HG02623 (cell line): ENCODE measurements around the gene CTNND2.

Experiments
- ATAC-seq: cut with Tn5 transposase; IDR thresholded peaks from one replicate; pipeline ENCODE4 v1.9.1; 2021; ENCODE audit warnings: moderate library complexity; ENCODE audit not compliant: unreplicated experiment

The CTNND2 gene

DNA sequence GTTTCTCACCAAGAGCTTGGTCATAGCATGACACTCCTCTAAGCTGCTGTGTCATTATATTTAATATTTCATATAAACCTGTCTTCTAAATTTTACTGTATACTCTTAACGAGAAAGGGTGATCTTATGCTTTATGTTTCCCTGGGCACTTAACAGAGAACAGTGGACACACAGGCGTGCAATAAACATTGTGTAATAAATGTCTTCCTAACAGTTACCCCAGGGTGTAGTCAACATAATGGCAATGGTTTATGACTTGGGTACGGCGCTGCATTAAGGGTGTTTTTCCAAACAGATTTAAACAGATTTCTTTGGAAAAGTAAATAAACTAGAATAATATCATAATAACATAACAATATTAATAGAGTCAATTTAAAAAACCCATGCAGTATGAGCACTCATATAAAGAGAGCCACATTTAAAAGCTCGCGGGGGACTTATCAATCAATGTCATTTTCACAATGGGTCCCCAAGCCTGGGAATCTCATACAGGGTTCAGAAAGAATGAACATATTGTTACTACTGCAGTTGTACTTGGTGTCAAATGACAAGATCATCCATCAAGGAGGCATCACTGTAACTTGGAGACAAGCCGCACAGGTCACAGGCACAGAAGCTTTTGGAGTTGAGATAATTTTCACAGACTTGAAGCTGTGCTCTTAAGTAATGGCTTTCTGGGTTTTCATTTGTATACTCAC, 376.4 kb downstream of the CTNND2 start:
- no peak for ATAC-seq

DNA sequence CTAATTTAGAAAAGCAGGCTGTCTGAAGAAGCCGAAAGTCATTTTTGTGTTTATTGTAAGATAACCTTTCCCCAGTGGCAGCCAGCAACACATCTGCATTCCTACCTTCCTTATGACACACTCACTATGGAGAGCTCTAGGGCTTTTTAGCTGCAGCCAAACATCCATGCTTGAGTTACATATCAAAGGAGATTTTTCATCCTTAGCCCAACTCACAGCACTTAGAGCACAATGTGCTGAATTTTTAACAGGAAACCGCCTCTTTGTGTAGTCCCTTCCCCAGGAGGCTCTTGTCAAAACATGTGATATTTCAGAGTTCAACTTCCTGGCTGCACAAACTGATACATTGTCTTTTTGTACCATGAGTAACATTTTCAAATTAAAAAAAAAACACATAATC, 379.2 kb downstream of the CTNND2 start:
- no peak for ATAC-seq

DNA sequence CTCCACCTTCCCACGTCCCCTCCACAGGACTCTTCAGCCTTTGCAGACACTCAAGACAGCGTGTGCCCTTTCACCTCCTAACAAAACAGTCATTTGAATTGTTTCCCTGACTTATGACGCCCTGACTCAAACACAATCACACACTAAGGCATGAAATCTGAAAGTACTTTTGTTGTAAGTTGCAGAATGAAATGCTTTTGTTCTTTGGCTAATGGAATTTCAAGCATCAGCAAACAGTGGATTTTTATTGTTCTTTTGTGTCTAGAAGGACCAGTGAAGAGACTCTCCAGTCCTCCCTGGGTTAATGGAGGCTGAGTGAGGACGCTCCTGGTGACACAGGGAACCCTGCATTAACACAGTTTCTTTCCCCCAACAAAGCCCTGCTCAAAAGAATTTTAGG, 380.1 kb downstream of the CTNND2 start:
- ATAC-seq: no peak

DNA sequence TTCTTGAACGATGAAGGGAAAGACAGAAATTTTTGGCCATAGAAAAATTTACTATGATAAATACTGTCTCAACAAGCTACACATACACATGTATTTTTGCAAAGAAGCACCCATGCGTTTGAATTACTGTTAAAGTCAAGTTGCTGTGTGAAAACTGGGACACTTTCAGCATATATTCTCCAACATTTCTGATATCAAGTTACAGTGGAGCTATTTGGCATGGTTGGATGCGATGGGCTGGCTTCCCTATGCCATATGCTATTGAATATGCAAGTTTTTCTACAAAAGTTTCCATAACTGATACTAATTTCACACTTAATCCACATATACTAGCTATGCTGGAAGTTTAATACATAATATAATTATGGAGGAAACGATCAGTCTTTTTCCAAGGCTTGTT, 381.4 kb downstream of the CTNND2 start:
- ATAC-seq: no peak

DNA sequence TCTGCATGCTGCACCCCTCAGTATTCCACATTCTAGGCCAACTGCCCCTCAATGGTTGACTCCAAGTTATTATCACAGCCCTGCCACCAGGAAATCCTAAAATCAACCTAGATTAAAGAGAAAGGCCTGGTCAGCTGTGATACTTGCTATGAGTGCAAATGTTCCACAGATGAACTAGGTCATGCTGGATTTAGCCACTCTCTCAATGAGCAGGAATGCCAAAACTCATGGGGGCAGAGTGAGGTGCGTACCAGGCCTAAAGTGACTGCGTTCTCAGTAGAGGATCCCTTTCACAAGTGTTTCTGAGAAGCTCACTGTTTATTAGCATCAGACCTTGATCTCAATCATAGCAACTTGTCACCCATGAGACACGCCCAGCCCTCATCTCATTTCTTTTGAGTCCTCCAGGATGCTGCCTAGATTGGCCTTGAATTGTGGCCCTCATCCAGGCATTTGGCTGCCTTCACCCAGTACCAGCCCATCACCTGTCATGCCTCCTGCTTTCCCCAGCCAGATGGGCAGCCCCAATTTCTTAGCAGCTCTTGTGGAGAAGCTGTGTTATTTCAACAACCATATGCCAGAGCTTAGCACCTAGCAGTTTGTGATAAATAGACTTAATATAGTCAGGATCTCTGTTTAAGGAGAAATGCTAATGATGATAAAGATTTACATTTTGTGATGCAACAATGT, 383.9 kb downstream of the CTNND2 start:
- no peak for ATAC-seq

DNA sequence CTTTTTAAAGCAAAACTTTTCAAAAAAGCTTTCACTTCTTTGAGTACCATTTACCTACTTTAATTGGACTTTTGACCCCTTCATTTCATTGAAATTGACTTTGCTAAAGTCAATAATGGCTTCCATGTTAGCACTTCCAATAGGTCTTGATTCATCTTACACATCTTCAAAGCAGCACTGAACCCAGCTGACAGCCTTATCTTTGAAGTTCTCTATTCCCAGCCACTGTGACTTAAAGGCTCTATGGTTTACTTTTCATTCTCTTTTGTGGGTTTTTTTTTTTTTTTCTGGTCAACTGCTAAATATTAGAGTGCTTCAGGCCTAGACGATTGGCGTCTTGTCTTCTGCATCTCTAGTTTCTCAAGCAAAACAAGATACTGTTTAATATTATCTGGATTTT, 385.0 kb downstream of the CTNND2 start:
- no peak for ATAC-seq

DNA sequence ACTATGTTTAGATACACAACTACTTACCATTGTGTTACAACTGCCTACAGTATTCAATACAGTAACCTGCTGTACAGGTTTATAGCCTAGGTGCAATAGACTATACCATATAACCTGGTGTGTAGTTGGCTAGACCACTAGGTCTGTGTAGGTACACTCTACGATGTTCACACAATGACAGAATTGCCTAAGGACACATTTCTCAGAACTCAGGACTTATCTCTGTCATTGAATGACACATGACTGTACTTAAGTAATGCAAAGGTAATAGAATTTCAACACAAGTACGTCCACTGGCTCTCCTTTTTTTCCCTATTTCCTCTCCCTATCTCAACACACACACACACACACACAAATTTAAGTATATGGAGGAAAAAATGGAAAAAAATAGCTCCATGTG, 385.6 kb downstream of the CTNND2 start:
- ATAC-seq: no peak

DNA sequence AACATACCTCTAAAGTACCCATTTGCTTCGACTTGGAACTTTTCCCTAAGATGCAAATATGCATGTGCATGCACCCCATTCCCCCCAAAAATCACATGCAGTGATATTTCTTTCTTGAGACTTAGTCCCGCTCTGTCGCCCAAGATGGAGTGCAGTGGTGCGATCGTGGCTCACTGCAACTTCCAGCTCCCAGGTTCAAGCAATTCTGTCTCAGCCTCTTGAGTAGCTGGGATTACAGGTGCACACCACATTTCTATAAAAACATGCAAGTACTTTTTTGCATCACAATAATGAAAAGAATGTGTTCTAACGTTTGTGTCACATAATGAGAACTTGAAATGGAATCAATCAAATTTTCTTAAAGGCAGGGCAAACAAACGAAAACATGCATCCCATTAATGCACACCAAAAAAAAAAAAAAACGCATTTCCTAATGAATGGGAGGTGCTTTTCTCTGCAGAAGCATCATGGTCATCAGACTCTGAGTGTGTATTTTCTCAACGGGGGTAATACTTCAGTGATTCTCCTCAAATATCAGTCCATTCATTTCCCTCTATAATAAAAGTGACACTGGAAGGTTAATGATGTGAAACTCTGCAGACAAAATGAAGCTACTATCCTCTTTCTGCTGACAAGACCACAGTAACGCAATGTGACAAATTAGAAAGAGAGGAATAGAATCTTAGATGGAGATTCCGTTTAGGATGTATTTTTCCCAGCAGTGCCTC, 389.4 kb downstream of the CTNND2 start:
- no peak for ATAC-seq

DNA sequence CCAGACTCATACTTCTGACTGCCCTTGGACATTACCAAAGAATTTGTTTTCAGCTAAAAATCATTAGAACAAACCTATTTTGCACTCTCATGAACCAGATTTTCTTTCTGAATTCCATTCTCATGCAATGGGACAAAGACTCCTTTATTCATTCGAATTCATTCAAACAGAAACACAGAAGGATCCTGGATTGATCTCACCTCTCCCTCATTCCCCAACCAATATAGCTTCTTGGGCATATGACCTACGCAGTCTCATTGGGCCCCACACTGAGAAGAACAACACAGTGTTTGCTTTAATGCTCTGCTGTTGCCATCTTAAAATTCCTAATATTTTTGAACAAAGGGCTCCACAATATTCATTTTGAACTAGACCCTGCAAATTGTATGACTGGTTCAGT, 392.4 kb downstream of the CTNND2 start:
- ATAC-seq: no peak

DNA sequence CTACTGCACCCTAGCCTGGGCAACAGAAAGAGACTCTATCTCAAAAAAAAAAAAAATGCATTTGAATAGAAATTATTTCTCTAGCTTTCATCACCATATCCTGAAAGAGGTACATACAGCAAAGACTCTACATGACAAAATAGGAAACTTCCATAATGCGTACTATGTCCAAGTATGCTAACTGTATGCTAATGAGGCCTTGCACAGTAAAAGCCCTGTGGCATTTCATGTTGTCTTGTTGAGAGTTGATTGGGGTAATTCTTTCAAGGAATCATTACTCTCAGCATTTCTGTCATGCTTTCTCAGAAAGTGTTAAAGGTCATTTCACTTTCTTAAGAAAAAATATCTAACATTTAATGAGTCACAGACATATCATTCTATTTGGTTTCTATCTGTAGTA, 393.4 kb downstream of the CTNND2 start:
- ATAC-seq: no peak

DNA sequence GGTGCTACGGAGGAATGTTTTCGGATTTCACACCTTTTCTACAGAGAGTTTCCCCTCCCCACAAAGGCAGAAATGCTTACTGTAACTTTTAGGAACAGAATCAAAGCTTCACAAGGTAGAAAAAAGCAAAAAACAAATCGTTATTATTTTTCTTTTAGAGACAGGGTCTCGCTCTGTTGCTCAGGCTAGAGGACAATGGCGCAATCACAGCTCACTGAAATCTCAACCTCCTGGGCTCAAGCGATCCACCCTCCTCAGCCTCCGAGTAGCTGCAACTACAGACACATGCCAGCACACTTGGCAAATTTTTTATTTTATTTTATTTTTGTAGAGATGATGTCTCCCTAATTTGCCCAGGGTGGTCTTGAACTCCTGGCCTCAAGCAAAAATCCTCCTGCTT, 394.5 kb downstream of the CTNND2 start:
- no peak for ATAC-seq

DNA sequence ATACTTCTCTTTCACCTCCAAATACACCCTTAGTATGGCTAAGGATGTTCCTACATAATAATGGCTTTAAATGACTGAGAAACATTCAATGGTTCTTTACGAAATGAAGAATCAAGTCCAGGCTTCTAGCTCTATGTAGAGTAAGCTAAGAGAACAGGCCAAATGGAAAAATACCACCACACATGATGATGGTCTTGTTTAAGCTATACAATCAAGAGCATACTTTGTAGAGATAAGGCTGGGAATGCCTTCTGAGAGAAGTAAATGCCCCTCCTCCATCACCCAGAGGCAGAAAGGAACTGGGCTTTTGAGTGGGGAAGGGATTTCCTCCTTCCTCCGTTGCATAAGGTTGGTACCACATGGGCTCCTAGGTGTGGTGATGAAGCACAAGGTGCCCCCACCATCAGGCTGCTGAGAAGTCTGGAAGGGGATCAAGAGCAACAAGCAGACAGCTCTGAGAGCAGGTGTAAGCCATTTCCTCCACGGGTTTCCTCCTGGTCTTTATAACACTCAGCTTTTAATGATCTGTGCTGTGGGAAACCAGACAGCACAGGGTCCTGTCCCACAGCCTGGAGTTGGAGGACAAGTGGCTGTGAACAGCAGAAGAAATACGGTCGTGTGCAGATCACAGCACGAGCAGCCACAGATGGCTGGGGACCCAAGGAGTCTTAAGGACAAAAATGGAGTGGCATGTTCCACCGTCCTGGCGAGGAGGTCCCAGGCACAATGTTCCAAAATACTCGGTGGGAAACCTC, 396.9 kb downstream of the CTNND2 start:
- no peak for ATAC-seq

DNA sequence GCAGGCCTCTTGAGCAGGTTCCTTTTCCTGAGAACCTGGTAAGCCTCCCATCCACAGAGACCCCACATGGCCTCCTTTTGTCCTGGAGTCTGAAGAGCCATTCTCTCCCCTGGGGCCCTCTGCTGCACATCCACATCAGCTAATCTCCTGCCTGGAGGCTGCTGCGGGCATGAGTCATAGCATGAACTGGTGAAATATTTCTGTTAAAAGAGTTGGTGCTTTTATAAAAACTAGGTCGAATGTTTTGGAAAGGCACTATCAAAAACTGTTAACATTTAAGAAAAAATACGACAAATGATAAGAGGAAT, 399.4 kb downstream of the CTNND2 start:
- ATAC-seq: no peak

DNA sequence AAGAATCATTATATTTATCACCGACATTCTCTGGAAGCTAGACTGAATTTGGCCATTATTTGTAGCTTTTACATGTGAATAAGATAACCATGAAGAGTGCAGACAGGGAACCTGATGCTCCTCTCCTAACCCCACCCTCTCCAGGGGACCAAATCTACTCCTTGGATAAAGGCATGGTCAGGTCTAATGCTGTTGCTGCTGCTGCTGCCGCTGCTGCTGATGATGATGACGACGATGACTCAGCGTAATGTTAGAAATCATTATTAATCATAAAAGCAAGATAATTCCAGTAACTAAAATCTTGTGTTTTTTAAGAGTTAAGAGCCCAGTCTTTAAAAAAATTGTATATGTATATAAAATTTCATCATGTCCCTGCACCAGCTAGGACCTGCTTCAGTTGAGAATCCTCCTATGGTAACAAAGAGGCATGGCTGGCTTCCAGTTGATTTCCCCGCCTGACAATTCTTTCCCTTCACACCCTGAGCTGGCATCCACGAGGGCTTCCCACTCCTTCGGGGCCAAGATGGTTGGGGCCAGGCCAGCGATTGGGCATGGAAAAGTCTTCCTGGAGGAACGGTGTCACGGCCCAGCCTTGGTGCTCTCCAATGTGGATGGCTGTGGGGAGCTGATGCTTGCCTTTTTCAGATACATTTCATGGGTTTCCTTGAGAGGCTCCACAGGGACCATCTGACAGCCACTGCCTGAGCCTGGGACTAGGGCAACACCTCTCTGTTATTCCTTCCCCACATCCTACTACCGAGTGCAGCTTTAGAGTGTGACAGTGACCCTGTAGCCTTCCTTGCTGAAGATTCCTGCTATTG, 400.0 kb downstream of the CTNND2 start:
- ATAC-seq: no peak

DNA sequence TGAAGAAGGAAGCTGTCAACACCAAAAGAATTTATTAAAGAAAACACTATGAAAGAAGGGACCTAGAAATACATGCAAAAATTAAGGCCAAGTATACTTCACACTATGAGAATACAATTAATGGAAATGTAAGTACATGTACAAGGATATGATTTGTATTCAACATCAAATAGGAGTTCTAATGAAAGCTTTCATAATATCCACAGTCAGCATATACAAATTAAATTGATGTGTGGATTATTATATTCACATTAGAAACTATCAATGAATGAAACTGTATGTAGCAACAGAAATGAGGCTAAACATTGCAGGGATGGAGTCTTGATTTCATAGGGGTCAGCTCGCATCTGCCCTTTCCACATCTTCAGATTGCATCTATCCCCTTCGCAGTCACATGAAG, 401.5 kb downstream of the CTNND2 start:
- ATAC-seq: no peak

DNA sequence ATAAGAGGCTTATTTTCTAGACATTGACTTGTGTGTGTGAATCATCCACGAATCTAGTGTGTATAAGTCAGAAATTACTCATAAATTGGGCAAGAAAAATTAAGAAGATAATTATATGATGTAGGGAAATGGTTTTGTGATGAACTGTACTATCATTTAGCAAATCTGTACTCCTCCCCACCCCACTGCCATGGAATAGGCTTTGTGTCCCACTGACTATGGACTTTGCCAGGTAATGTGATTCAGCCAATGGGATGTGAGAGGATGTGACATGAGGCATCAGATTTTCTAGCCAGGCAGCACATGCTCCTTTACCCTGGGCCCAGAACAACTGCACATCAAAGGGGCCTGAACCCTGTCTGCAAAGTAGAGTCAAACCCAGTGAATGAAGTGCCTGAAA, 406.6 kb downstream of the CTNND2 start:
- ATAC-seq: no peak

DNA sequence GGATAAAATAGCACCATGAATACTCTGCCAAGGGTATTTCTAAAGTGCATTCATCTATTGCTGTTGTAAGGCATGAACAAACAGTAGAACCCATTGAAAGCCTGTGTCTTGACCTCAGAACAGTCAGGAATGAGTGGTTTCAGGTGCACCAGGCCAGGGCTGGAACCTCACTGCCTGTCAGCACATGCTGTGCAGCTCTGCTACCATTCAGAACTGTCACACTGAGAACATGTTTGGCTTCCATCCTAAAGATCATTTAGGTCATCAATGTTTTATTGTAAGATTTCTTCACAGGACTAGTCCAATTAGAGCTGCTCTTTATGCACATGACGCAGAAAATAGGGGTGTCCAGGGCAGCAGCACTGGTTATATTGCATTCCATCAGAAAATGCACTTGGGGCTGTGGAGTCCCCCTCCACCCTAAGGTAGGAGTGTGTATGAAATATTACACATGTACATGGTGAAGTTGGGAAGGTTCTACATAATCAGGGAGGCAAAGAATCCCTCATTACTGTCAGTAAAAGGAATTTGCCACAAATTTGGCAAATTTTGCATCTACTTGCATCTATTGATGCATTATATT, 408.0 kb downstream of the CTNND2 start:
- ATAC-seq: no peak

DNA sequence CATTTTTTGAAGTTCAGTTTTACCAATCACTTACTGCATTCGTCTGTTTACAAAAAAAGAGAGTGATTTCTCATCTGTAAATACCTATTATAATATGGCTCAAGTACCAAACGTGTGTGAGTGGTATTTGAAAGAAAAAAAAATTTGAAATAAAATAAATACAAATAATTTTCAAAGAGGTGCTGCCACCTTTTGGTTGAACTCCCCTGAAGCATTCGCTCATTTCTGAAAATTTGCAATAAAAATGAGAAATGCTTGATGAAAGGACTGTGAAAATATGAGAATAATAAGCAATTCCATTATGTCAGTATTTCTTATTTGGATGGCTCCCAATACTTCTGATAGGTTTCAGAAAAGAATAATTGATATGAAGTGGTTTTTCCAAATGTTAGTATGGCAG, 409.9 kb downstream of the CTNND2 start:
- ATAC-seq: no peak

DNA sequence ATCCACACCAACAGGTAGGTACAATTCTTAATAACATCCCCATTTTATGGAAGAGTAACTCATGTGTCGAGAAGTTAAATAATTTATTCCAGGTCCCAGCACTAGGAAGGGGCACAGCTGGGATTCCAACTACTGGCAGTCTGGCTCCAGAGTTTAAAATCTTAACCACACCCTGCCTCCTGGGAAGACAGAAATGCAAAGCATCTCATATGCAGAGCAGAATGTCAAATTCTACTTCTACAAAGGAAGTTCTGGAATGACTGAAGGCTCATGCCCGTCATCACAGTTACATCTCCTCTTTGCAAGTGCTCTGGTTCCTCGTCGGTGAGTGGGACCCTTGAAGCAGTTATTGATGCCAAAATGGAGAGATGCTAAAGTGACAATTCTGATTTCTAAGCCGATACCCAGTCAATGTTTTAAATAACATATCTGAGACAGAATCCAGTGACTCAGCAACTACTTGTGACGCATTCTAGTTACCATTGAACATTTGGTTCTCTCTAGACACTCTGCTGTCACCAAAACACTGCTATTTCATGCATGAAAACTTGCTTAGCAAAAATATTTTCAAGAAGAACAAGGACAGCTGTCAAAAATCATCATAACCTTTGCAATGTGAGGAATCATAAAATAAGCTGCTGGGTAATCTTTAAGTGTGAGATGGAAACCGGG, 412.7 kb downstream of the CTNND2 start:
- no peak for ATAC-seq

DNA sequence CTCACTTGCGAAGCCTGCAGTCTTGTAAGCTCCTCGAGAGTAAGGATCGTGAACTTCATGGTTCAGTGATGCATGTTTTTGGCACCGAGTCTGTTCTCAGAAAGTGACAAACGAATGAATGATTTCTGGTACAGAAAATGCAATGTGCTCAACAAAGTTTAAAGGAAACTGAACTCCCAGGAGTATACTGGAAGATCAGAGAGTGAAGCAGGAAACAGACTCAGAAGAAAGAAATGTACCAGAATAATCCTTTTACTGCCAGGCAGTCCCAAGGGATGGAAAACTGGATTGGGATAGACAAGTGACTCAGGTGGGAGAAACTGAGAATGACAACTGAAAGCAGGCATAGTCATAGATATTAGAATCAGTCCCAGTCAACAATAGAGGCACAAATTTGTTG, 420.6 kb downstream of the CTNND2 start:
- no peak for ATAC-seq
